ENCODE measurements around the gene ATAD3B.

Gene ATAD3B

DNA sequence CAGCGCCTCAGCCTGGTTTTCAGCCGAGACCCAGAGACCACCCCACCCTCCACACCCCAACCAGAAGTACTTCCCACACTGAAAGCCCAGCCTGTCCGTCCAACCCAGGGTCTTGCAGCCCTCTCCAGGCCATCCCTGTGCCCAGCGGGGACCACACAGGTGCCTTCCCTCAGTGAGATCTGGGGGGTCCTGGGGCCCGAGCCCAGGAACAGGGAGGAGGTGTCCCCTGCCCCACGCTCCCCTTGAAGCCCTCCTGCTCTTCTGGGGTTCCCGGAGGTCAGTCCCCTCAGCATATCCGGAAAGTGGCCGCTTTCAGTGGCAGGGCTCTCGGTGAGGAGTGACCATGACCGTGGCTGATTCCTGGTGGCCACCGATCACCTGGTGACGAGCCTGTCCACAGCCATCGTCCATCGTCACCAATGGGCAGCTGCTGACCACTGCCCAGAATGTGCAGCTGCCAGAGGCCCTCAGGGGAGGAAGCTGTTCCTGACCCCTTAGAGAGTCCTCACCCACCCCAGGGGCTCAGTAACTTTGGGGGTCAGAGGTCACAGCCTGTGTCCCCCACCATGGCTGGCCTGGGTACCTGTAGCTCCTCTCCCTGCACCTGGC, 65.5 kb downstream of the ATAD3B start:
- no peak overlapping the region for H3K4me3 ChIP-seq (replicated peaks in 1 of 2; ENCODE audit: low read depth in 2 of 2, low read length in 2 of 2)
- DNase-seq (ENCODE audit: low read depth in 2 of 2) = no peak
- TF ChIP-seq, protein P1, sequence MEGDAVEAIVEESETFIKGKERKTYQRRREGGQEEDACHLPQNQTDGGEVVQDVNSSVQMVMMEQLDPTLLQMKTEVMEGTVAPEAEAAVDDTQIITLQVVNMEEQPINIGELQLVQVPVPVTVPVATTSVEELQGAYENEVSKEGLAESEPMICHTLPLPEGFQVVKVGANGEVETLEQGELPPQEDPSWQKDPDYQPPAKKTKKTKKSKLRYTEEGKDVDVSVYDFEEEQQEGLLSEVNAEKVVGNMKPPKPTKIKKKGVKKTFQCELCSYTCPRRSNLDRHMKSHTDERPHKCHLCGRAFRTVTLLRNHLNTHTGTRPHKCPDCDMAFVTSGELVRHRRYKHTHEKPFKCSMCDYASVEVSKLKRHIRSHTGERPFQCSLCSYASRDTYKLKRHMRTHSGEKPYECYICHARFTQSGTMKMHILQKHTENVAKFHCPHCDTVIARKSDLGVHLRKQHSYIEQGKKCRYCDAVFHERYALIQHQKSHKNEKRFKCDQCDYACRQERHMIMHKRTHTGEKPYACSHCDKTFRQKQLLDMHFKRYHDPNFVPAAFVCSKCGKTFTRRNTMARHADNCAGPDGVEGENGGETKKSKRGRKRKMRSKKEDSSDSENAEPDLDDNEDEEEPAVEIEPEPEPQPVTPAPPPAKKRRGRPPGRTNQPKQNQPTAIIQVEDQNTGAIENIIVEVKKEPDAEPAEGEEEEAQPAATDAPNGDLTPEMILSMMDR (IDR thresholded peaks at IDR 0.05; ENCODE audit: low read depth, low read length) = no peak

DNA sequence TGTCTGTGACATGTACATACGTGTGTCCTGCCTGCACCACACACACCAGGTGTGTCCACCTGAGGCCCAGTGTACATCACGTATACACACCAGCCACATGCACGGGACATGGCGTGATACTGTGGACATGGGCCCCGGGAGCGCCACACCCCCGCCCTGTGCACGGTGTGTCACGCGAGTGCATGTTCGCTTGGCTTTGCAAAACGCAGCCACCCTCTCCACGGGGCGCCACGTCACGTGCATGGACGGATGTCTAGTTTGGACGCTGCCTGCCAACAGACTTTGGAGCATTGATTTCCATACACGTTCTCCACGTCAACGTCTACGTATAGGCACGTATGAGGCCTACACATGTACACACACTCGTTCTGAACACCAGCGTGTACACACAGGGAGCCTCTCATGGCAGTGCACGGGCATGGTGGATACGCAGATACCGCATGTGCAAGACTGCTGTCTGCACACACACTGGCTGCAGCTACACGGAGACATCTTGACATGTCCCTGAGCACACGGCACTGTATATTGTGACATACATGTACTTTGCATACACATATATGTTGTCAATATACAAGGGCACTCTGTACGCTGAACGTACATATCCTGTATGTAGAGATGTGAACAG, 66.2 kb downstream of the ATAD3B start:
- no peak for DNase-seq (ENCODE audit: low read depth in 2 of 2)
- H3K4me3 ChIP-seq (replicated peaks in 1 of 2; ENCODE audit: low read depth in 2 of 2, low read length in 2 of 2) = no peak overlapping the region
- TF ChIP-seq, protein P1 (IDR thresholded peaks at IDR 0.05; ENCODE audit: low read depth, low read length) = no peak

DNA sequence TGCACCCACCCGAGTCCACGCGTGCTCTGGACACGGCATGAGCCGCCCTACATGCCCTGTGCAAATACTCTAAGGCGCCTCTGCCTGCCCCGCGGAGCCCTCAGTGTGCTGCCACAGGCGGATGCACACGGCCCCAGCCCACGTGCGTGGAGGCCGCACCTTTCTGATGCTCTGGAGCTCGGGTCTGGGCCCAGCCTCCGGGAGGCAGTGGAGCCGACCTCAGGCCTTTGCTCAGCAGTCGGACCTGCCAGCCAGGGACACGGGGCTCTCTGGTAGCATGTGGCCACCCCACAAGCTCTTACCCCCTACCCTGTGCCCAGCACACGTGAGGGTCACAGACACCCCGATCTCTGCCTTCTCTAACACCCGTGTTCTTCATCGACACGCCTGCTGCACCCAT, 66.8 kb downstream of the ATAD3B start:
- DNase-seq (ENCODE audit: low read depth in 2 of 2) = no peak
- no peak overlapping the region for H3K4me3 ChIP-seq (replicated peaks in 1 of 2; ENCODE audit: low read depth in 2 of 2, low read length in 2 of 2)
- TF ChIP-seq, protein P1 (IDR thresholded peaks at IDR 0.05; ENCODE audit: low read depth, low read length) = no peak

DNA sequence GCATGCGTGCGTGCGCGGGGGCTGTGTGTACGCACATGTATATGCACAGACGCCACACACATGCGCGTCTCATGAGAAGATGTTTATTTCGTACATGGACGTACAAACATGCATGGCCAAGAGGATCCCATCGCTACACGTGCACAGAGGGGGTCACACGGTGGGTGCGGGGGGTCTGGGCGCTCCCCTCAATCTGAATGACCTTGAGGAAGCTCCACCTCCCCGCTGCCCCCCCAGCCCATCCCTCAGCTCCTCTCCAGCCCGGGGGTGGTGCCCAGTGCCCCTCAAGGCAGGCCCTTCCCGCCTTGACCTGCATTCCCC, 67.4 kb downstream of the ATAD3B start:
- peak overlapping the region; percentile 54 to 55 for H3K4me3 ChIP-seq (replicated peaks in 1 of 2; ENCODE audit: low read depth in 2 of 2, low read length in 2 of 2)
- TF ChIP-seq, protein P1 (IDR thresholded peaks at IDR 0.05; ENCODE audit: low read depth, low read length) = no peak

DNA sequence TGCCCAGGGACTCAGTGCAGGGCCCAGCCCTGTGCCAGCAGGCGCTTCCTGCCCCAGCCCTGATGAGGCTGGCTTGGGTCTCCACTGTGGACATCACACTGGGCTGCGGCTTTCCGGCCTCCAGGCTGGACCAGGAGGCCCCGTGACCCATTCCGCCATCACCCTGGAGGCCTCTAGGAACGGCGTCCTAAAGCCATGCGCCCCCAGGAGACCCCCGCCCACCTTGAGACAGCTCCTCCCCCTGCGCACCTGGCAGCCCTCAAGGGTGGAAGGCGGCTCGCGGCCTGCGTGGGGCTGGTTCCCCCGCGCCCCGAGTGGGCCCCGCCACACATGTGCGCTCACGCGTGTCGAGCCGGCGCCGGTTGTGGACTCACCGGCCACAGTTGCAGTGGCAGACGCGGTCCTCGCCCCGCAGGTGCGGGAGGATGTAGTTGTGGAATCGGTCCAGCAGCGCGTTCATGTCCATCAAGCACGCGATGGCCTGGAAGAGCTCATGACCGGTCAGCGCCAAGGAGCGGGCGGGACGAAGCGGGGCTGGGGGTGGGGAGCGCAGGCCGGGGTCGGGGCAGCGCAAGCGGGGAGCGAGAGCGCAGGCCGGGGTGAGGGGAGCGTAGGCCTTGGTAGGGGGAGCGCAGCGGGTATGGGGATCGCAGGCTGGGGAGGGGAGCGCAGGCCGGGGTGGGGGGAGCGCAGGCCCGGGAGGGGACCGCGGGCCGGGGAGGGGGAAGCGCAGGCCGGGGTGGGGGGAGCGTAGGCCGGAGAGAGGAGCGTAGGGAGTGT, 67.9 kb downstream of the ATAD3B start:
- TF ChIP-seq, protein P1 (IDR thresholded peaks at IDR 0.05; ENCODE audit: low read depth, low read length) = no peak
- peak overlapping the region; percentile 54 to 55 for H3K4me3 ChIP-seq (replicated peaks in 1 of 2; ENCODE audit: low read depth in 2 of 2, low read length in 2 of 2)
- peak; percentile 32 to 53 for DNase-seq (ENCODE audit: low read depth in 2 of 2)

More for the DNA sequence above, 67.4 kb downstream of the ATAD3B start:
- DNase-seq (ENCODE audit: low read depth in 2 of 2) = no peak

DNA sequence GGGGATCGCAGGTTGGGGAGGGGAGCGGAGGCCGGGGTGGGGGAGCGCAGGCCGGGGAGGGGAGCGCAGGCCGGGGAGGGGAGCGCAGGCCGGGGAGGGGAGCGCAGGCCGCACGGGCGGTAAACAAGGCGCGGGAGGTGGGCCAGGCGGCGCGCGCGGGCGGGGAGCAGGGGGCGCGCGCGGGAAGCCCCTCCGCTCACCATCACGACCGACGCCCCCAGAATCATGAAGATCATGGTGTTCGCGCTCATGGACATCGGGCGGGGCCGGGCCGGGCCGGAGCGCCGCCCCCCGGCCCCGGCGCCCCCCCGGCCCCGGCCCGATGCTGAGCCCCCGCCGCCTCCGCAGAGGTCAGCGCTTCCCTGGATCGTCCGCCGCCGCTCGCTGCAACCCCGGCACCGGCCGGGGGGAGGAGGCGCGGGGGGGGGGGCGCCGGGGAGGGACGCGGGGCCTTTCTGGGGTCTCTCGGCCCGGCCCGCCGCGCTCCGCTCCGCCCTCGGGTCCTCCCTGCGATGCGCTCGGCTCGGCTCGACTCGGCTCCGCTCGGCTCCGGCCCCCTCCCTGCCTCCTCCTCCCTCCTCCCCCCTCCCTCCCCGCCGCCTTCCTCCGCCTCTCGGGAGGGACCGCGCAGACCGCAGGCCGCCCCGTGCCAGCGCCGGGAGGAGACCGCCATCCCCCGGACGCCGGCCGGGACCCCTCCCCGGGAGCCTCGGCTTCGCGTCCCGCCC, 68.7 kb downstream of the ATAD3B start, which contains the start of gene TMEM240:
TSS of gene TMEM240 (minus strand) at position 535 of the 728 bp plus-strand sequence. CDS start at position 257, 278 bp downstream.
- DNase-seq (ENCODE audit: low read depth in 2 of 2) = peak; percentile 74 to 87
- peak within 1 kb of the TSS; percentile 54 to 55 for H3K4me3 ChIP-seq (replicated peaks in 1 of 2; ENCODE audit: low read depth in 2 of 2, low read length in 2 of 2)
- TF ChIP-seq, protein P1 (IDR thresholded peaks at IDR 0.05; ENCODE audit: low read depth, low read length) = no peak
